GM12872 (cell line): ENCODE data around the gene HYLS1.

Source experiments
- CTCF ChIP-seq: IDR thresholded peaks from 3 replicates; pipeline ENCODE4 v1.5.1; 2011; ENCODE audit warnings: low read depth, mild to moderate bottlenecking, low read length, moderate library complexity; ENCODE audit not compliant: insufficient read depth

The HYLS1 gene

GRCh38 chr11:125950178-125950490 lies 62.7 kb downstream of the HYLS1 start:
- no peak for TF ChIP-seq CTCF
